Measurements from ENCODE around the gene ELN. TPM values are rescaled to one million over a fixed set of nuclear protein-coding genes. Genes with fewer than 3 reads are reported as not detected.
"Not testable (repeated sequence)": the region's sequence is repeated elsewhere in the genome, so short reads cannot be mapped to it uniquely, and the experiment has no call there.

The ELN gene
- total RNA-seq = 4.6 and 15.5 TPM in 2 replicates

GRCh38 chr7:74027683-74028320 is at the start of gene ELN:
ELN (plus strand) TSS chr7:74028173; CDS start chr7:74028188, 15 bp downstream.
- peak in 1 of 2 donors; percentile 82 for DNase-seq (ENCODE audit: low read depth in 2 of 2)

- peak; percentile 18 to 71 for DNase-seq (ENCODE audit: low read depth in 2 of 2)
Observed at GRCh38 chr7:73978661-73979563, 49.1 kb upstream of the ELN start.

GRCh38 chr7:73979656-73980055 is 48.3 kb upstream of the ELN start:
- DNase-seq (ENCODE audit: low read depth in 2 of 2) = not testable (repeated sequence)

GRCh38 chr7:73980206-73980605 is 47.8 kb upstream of the ELN start:
- no peak for DNase-seq (ENCODE audit: low read depth in 2 of 2)

GRCh38 chr7:73981933-73982332 is 46.0 kb upstream of the ELN start:
- no peak for DNase-seq (ENCODE audit: low read depth in 2 of 2)

- no peak for DNase-seq (ENCODE audit: low read depth in 2 of 2)
Observed at GRCh38 chr7:73983437-73984164, 44.4 kb upstream of the ELN start.

GRCh38 chr7:73984481-73985205 is 43.3 kb upstream of the ELN start:
- DNase-seq (ENCODE audit: low read depth in 2 of 2) = no peak

GRCh38 chr7:73985737-73986141 is 42.2 kb upstream of the ELN start:
- DNase-seq (ENCODE audit: low read depth in 2 of 2) = no peak

- DNase-seq (ENCODE audit: low read depth in 2 of 2) = no peak
Observed at GRCh38 chr7:73986158-73986631, 41.8 kb upstream of the ELN start.

GRCh38 chr7:73987298-73987697 is 40.7 kb upstream of the ELN start:
- no peak for DNase-seq (ENCODE audit: low read depth in 2 of 2)

- no peak for DNase-seq (ENCODE audit: low read depth in 2 of 2)
Observed at GRCh38 chr7:73988197-73988596, 39.8 kb upstream of the ELN start.

- DNase-seq (ENCODE audit: low read depth in 2 of 2) = no peak
Observed at GRCh38 chr7:73991522-73992100, 36.4 kb upstream of the ELN start.

GRCh38 chr7:73992101-73992562 is 35.8 kb upstream of the ELN start:
- no peak for DNase-seq (ENCODE audit: low read depth in 2 of 2)

- DNase-seq (ENCODE audit: low read depth in 2 of 2) = no peak
Observed at GRCh38 chr7:73994023-73994422, 34.0 kb upstream of the ELN start.

GRCh38 chr7:73994761-73995160 is 33.2 kb upstream of the ELN start:
- no peak for DNase-seq (ENCODE audit: low read depth in 2 of 2)

- no peak for DNase-seq (ENCODE audit: low read depth in 2 of 2)
Observed at GRCh38 chr7:73995330-73995729, 32.6 kb upstream of the ELN start.

GRCh38 chr7:73995821-73996511 is 32.0 kb upstream of the ELN start:
- no peak for DNase-seq (ENCODE audit: low read depth in 2 of 2)

- no peak for DNase-seq (ENCODE audit: low read depth in 2 of 2)
Observed at GRCh38 chr7:73997056-73997455, 30.9 kb upstream of the ELN start.

GRCh38 chr7:73999664-74000435 is 28.1 kb upstream of the ELN start:
- DNase-seq (ENCODE audit: low read depth in 2 of 2) = peak; percentile 26 to 30

All from lung microvascular endothelial cell (primary cell).